GM12891 (cell line): ENCODE measurements around the gene ADAMTSL3.

ENCODE experiments used
- POLR2A ChIP-seq: IDR thresholded peaks from 2 replicates; pipeline ENCODE4 v1.6.1; 2011; ENCODE audit warnings: low read depth, low read length, control low read depth
- POLR2AphosphoS5 ChIP-seq: IDR thresholded peaks from 2 replicates; pipeline ENCODE4 v1.6.1; 2011; ENCODE audit warnings: low read depth, low read length, control low read depth
- TAF1 ChIP-seq: IDR thresholded peaks from 2 replicates; pipeline ENCODE4 v1.6.1; 2011; ENCODE audit warnings: low read depth, low read length, control low read depth

DNA sequence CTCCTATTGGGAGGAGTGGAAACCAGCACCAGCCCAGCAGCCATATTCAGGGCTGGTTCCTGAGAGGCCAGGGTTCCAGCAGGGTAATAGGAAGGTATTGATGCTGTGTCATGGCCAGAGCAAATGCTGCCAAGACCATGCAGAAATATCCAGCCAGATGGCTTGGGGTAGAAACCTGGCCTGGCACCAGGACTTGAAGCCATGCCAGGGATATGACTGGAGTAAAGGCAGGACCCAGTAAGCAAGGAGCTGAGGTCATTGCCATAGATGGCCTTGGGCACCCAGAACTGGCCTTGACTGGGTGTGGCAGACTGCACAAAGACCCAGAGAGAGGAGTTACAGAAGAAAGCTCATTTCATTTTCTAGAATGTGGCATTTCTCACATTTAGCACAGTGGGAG is 324.1 kb downstream of the ADAMTSL3 start:
- no peak for TF ChIP-seq POLR2AphosphoS5
- TF ChIP-seq POLR2A: no peak
- TF ChIP-seq TAF1: no peak
